ENCODE measurements around the gene GPR146.

- no peak for TF ChIP-seq CTCF (IDR thresholded peaks at IDR 0.05)
- TF ChIP-seq POLR2A (IDR thresholded peaks at IDR 0.05): no peak
Measured at GRCh38 chr7:1092161-1092632, 47.9 kb downstream of the GPR146 start.

Data from right lobe of liver (tissue), 4 donors.